ENCODE measurements around the gene ACACA. TPM values are rescaled to one million over a fixed set of nuclear protein-coding genes. Genes with fewer than 3 reads are reported as not detected.
"Not testable (repeated sequence)": the region's sequence is repeated elsewhere in the genome, so short reads cannot be mapped to it uniquely, and the experiment has no call there.

Gene ACACA
- 13.3 TPM for total RNA-seq
- long read RNA-seq, partial matches to known transcripts, result 0 of 2 reads
- long read RNA-seq, other reads (novel, unspliced or antisense), result 2 of 2 reads

DNA sequence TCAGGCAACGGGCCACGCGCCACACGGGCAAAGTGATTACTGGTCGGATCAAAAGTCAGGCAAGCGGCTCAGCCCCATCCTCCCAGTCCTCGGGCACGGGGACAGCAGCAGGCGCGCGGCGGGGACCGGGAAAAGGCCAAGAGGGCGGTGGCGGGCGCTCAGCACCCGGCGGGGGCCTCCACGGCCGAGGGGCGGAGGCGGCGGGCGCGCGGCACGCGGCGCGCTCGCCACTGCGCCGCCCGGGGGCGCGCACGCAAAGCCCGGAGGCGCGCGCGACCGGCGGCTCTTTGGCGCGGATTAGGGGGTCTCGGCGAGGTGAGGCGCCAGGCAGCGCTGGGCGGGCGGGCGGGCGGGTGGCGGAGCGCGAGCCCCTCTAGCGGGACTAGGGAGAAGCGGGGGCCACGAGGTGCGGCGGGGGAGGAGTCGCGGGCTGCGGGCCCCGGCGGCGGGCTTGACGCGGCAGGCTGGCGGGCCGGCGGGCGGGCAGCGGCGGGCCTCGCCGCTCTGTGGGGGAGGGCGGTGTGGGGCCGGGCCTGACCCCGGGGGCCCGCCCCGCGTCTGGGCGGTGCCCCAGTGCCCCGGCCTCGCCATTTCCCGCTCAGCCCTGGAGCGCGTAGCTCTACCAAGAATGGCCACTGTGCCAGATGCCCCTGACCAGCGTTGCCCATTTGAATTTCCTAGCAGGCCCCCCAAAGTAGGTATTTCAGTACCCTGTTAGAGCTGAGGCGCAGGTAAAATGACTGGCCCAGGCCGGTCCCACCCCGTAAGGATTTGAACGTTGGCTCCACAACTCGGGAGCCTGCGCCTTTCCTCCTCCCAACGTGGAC, at the start of gene ACACA, which contains the start of gene TADA2A:
Gene ACACA, minus strand, starts transcription at position 202 of the 827 bp plus-strand sequence. CDS start 537 bp downstream, outside the sequence.
Gene TADA2A, plus strand, starts transcription at position 252 of the 827 bp plus-strand sequence. CDS start 4,480 bp downstream, outside the sequence.
- intact Hi-C loops (cut with DNase I), result loop anchor here (2.0 to 5.0 kb wide), 2 partner anchors 48 to 80 kb away; partner anchors contain the start of gene DUSP14
- DNase-seq (ENCODE audit: missing footprints), result peak; percentile 90
- peak; percentile 98 for ATAC-seq

DNA sequence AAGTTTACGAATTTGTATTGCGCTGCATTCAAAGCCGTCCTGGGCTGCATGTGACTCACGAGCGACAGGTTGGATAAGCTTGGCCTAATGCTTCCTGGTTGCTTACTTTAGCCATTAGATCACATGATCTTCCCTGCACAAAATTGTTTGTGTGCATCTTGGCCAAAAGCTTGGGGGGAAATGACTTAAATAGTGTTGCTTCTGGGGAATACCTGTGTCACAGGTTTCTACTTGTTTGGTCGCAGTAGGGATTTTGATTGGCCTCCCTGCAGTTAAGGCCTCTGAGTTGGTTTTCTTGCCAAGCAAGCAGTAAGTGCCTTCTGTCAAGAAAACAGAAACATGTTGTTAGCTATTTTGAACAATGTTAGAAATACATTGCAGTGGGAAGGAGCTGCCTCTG, 43.5 kb upstream of the ACACA start:
- ATAC-seq (no peak), DNase-seq (ENCODE audit: missing footprints) (no peak)
- intact Hi-C loops (cut with DNase I), result no loop called here

DNA sequence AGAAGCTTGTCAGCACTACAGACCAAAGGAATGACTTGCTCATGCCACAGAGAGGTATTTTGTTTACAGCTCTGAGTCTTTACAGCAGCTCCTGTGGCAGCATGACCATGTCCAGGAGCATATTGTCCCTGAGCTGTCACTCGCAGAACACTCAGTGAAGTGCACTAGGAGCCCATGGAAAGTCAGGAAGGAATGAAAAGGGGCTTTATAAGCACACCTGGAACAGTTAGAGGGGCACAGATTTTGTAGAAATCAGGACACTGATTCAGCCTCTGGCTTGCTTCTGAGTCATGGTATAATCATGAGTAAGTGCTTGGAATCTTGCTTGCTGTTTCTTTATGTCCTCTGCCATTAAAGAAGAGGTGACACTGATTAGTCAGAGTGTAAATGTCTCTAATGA, 41.0 kb upstream of the ACACA start:
- ATAC-seq (no peak), DNase-seq (ENCODE audit: missing footprints) (no peak)
- intact Hi-C loops (cut with DNase I), result no loop called here

GRCh38 chr17:37446027-37446426, 39.4 kb upstream of the ACACA start:
- DNase-seq (ENCODE audit: missing footprints) (no peak), ATAC-seq (no peak)
- intact Hi-C loops (cut with DNase I), result no loop called here

GRCh38 chr17:37441369-37442014, 34.9 kb upstream of the ACACA start:
- DNase-seq (ENCODE audit: missing footprints); ATAC-seq; intact Hi-C loops (cut with DNase I): not testable (repeated sequence)

GRCh38 chr17:37440424-37440823, 33.8 kb upstream of the ACACA start:
- intact Hi-C loops (cut with DNase I), result no loop called here
- ATAC-seq, result no peak
- DNase-seq (ENCODE audit: missing footprints), result no peak

DNA sequence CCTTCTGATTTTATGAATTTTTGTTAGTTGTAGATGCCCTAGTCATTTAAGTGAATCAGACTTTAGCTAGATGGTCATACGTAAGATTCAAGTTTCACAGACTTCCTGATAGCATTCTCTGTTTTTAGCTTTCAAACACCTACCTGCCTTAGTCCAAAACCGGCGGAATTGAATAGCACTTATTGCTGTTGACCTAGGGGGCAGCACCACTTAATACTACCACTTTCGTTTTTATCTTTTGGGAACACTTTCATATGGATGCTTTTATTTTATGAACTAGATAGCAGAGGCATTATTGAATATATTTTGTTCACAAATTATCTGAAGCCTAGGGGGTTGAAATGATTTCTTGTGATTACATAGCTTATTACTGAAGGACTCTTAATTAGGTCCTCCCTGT, 31.5 kb upstream of the ACACA start:
- no peak for DNase-seq (ENCODE audit: missing footprints)

DNA sequence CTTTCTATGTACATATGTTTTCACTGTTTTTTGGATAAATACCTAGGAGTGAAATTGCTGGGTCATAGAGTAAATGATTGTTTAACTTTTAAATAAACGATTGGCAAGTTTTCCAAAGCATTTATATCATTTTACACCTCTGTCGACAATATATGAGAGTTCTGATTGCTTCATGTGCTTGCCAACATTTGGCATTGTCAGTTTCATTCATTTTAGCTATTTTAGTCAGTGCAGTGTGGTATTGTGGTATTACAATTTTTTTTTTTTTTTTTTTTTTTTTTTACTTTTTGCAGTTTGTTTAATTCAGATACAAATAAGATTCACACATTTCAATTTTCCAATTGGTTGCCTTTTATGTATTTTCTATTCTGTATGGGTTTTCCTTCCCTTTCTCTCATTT, 26.0 kb upstream of the ACACA start:
- intact Hi-C loops (cut with DNase I), result loop anchor here (10.0 kb wide), 1 partner anchor 122 kb away; no protein-coding TSS in a partner anchor
- DNase-seq (ENCODE audit: missing footprints) (no peak), ATAC-seq (no peak)

More for the DNA sequence above, 31.5 kb upstream of the ACACA start:
- ATAC-seq, result no peak
- intact Hi-C loops (cut with DNase I), result loop anchor here (10.0 kb wide), 1 partner anchor 117 kb away; no protein-coding TSS in a partner anchor

DNA sequence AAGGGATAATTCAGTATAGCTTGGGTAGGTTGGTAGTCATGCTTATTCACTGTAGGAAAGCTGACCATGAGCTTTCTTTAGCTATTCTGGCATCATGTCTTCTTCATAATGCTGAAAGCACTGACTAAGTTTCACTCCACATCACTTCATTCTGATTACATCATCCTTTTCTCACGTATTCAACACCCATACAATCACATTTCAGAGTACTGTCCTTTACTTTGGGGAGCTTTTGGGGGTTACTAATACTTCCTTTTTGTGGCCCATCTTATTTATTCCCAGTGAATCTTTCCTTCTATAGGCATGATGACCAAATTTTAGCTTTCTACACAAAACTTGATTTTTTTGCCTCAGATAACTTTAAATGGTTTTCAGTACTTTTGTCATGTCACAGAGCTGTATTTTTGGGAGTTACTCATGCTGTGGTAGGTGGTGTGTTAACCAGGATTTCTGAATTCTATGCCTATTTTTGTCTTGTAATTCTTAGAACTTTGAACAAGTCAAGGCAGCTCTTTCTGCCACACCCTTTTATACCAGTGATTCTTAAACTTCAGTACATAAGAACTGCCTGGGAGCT, 23.5 kb upstream of the ACACA start:
- DNase-seq (ENCODE audit: missing footprints) (no peak), ATAC-seq (no peak)
- intact Hi-C loops (cut with DNase I), result loop anchor here (10.0 kb wide), 1 partner anchor 125 kb away; no protein-coding TSS in a partner anchor

DNA sequence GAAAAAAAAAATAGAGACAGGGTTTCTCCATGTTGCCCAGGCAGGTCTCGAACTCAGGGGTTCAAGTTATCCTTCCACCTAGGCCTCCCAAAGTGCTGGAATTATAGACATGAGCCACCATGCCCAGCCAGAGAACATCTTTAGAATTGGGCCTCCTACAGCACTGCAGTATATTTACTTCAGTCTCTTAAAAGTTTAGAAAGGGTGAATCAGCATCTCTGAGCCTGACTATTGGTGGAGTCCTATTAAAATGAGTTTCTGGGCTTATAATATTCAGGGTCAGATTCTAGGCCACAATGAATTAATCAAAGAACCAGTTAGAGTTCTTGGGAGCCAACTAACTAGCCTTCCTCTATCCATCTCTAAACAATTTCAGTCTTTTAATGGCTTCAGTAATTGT, 22.8 kb upstream of the ACACA start:
- intact Hi-C loops (cut with DNase I), result no loop called here
- no peak for DNase-seq (ENCODE audit: missing footprints)
- ATAC-seq, result no peak

DNA sequence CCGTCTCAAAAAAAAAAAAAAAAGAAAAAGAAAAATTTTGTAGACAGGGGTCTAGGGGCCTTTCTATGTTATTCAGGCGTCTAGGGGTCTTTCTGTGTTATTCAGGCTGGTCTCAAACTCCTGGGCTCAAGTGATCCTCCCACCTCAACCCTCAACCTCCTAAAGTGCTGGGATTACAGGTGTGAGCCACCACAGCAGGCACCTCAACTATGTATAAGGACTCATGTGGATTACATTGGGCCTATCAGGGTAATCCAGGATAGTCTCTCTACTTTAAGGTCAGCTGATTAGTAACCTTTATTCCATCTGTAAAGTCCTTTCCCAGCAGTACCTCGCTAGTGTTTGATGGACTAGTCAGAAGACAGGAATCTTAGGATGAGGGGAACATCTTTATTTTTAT, 22.4 kb upstream of the ACACA start:
- intact Hi-C loops (cut with DNase I), result no loop called here

GRCh38 chr17:37425268-37425667, 18.6 kb upstream of the ACACA start:
- ATAC-seq (no peak), DNase-seq (ENCODE audit: missing footprints) (no peak)
- intact Hi-C loops (cut with DNase I), result no loop called here

More for the DNA sequence above, 22.4 kb upstream of the ACACA start:
- DNase-seq (ENCODE audit: missing footprints) (no peak), ATAC-seq (no peak)

DNA sequence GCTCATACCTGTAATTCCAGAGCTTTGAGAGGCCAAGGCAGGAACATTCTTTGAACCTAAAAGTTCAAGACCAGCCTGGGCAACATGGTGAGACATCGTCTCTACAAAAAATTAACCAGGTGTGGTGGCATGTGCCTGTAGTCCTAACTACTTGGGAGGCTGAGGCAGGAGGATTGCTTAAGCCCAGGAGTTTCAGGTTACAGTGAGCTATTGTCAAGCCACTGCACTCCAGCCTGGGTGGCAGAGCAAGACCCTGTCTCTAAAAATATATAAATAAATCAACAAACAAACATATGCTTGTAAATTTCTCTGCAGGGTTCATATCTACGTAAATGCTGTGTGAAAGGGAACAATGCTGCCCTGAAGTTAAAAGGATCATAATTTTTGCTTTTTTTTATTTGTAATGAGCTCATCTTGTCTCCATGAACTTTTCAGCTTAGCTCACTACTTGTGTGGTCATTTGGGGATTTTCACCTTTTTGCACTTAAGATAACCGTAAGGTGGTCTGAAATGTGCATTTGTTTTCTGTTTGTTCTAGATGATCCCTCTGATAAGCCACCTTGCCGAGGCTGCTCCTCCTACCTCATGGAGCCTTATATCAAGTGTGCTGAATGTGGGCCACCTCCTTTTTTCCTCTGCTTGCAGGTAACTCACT, 16.5 kb upstream of the ACACA start:
- ATAC-seq (no peak), DNase-seq (ENCODE audit: missing footprints) (no peak)
- intact Hi-C loops (cut with DNase I), result no loop called here

- ATAC-seq (no peak), DNase-seq (ENCODE audit: missing footprints) (no peak)
- intact Hi-C loops (cut with DNase I), result no loop called here
Measured at GRCh38 chr17:37417852-37418251, 11.2 kb upstream of the ACACA start.

GRCh38 chr17:37413875-37414519, 7.4 kb upstream of the ACACA start:
- intact Hi-C loops (cut with DNase I), result no loop called here
- DNase-seq (ENCODE audit: missing footprints), result no peak
- no peak for ATAC-seq

- no peak for ATAC-seq
- intact Hi-C loops (cut with DNase I), result no loop called here
- no peak for DNase-seq (ENCODE audit: missing footprints)
Measured at GRCh38 chr17:37410357-37410756, 3.7 kb upstream of the ACACA start.

GRCh38 chr17:37408145-37408479, 1.5 kb upstream of the ACACA start:
- intact Hi-C loops (cut with DNase I), result loop anchor here (5.0 kb wide), 1 partner anchor 79 kb away; the partner anchor contains the start of gene DUSP14
- DNase-seq (ENCODE audit: missing footprints); ATAC-seq: not testable (repeated sequence)

DNA sequence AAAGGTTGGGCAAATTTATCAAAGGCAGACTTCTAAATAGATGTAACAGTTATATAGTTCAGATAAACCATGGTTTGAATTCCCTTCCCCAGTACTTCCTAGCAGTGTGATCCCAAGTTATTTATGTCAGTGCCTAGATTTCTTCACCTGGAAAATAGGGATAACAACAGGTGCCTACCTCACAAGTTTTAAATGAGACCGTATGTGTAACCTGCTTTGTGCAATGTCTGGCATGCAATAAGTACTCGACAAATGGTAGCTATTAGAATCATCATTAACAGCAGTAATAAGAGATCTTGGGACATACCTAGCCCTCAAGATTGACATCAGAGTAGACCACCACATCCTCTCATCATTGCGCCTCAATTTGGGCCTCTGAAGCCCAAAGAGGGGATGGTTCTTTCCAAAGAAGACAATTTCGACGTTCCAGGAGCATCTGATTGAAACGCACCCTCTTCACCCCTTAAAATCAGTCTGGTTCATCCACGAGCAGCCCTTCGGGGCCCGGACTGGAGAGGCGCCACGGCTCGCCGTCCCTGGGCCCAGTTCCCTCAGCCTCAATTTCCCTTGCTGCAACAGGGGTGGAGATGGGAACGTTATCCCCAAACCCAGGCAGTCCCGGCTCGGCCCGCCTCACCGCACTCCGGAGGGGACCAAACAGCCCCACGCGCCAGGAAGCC, 541 bp downstream of the ACACA start:
- DNase-seq (ENCODE audit: missing footprints) (no peak), ATAC-seq (no peak)
- intact Hi-C loops (cut with DNase I), result loop anchor here (2.0 to 5.0 kb wide), 2 partner anchors 47 to 81 kb away; partner anchors contain the start of gene DUSP14
